GM21447 (cell line): Measurements from ENCODE around the gene CDH13.
A peak's percentile ranks its signal among the peaks of the same experiment; 100 is the strongest.

Experiments used
- ATAC-seq: cut with Tn5 transposase; IDR thresholded peaks from one replicate; pipeline ENCODE4 v1.9.1; 2021; ENCODE audit not compliant: unreplicated experiment

The CDH13 gene

DNA sequence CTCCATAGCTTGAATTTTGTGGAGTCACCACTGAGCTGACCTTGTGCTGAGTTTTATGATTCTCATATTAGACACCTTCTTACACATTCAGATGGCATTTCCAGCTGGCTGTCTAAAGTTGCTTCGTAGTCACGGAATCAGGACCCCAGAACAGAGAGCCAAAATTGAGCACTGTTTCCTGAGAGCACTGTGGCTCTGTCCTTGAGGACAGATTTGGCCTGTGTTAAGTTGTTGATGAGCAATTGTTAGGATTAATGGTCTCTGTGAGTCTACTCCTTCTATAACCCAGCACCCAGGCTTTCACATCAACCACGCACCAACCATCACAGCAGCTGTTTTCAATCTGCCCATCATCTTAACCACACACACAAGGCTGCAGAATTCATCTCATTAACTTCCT lies 903.5 kb downstream of the CDH13 start:
- no peak for ATAC-seq

DNA sequence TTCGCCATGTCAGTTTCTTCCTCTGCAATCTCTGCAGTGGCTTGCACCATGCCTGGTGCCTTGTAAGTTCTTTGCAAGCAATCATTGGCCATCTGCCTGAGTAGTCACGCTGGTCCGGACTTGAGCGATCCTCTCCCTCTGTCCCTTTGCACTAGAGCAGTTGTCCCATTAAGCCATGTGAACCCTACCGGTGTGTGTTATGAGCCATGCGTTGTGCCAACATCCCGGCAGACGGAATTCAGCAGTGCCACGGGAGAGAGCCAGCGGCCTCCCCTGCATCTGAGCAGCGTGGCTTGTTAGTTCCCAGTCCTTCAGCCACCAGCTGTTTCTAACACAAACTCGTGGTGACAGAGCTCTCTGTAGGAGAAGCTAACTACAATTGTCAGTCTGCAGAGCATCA lies 905.9 kb downstream of the CDH13 start:
- no peak for ATAC-seq

DNA sequence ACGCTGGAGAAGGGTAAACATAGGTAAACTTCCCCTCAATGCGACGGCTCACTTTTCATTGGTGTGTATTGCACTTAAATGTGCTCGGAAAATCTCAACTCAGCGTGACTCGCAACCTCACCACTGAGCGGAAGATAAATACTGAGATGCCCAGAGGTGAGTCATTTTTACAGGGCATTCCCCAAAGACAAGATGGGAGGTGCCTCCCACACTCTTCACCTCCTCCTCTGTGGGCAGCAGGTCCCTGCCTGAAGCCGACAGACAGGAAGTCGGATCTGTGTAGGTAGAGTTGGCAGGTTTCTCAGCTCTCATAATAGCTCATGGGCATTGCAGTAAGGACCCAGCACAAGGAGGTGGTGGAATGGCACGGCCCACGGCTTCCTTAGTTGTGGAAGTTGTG lies 906.4 kb downstream of the CDH13 start:
- ATAC-seq = no peak

DNA sequence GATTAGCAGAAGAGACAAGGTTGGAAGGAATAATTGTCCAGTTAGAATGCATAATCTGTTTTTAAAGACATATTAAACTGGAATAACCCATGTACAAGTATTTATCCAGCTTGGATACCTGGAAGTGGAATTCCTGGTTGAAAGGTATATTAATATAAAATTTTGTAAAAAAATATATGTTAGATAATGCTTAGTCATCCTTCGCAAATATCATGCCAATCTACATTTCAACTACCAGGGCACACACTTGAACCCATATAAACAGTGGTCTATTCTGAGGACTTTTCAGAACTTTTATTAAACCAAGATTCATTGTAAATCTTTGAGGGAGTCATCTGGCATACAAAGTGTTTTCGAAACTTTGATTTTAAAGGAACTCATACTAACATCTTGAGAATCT lies 911.9 kb downstream of the CDH13 start:
- no peak for ATAC-seq

DNA sequence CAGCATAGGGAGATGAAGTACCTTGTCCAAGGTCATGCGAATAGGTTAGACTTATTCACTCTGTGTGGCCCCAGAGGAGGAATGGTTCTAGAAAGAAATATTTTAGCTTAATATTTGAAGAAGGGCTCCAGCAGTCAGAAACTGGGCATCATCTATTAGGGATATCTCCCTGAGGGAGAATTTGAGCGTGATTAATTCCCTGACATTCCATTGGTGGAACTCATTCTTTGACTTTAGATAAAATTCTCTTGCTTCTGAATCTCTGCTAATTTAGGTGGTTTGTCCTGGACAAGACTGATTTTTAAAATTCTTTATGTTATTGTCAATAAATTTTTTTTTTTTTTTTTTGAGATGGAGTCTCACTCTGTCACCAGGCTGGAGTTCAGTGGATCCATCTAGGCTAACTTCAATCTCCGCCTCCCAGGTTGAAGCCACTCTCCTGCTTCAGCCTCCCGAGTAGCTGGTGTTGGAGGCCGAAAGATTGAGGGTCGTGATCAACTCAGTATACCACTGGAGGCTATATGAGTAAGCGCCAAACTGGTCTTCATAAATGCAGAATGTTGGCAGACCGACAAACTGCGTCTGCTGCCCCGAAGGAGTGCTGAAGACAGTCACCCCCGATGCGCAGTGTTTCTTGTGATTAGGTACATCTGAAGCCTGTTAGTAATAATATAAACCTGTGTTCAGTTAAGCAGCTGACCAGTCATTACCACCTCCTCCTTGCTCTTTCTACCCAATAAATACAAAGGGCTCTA lies 913.1 kb downstream of the CDH13 start:
- ATAC-seq = no peak

DNA sequence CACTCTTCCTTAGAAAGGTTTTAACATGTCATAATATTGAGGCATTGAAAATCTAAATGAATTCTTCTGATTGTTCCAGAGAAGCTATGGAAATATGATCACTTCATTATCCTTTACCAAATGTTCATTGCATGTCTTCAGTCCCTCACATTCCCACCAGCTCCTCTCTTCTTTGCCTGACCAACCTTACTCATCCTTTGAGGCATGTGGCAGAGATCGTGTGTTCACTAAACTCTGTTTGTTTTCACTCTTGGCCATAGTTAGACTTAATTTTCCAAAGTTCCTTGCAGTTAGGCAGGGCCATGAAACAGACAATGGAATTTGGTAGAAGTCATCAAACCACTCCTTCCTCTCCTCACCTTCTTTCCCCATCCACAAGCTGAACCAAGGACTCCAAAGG lies 914.5 kb downstream of the CDH13 start:
- ATAC-seq = no peak

DNA sequence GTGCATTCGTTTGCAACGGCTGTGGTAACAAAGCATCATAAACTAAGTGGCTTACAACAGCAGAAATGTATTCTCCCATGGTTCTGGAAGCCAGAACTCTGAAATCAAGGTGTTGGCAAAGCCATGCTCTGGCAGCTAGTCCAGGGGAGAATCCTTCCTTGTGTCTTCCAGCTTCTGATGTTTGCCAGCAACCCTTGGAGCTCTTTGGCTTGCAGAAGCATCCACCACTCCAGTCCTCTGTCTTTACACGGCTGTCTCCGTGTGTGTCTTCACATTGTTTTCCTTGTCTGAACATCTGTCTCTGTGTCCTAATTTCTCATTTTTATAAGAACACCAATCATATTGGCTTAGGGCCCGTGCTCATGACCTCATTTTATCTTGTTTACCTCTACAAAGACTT lies 915.7 kb downstream of the CDH13 start:
- ATAC-seq = no peak

DNA sequence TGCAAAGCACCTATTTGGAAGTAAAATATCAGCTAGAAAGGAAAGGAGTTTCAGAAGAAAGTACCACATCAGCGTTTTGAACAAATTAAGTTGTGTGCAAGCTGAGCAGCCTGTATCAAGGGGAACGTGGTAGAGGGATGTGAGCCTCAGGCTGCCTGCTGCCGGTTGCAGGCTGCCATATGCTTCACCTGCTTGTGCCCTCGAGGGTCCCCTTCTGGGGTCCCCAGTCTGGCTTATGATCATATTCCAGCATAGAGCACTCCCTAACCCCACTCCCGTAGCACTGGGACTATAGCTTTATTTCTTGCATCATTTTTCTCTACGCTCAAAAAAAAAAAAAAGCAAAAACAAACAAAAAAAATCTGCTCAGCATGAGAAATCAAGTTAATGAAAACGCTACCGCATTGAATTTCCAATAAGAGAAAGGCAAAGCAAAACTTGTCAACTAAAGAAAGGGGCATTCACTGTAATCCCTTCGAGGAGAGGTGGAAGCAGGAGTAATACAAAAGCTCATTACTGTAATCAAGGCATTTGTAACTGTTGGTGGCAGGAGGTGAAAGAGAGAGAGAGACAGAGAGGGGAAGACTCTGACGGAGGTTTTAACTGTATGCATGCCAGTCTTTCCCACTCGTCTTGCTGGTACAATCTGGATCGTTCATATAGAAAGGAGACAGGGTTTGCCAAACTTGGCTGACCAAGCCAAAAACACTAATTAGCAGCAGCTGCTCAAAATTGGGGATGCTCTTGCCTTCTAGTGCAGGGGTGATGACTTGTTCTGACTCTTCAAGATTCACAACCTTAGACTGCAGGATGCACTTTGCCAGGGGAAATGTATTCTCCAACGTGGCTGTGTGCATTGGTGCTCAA lies 922.8 kb downstream of the CDH13 start:
- ATAC-seq = no peak

DNA sequence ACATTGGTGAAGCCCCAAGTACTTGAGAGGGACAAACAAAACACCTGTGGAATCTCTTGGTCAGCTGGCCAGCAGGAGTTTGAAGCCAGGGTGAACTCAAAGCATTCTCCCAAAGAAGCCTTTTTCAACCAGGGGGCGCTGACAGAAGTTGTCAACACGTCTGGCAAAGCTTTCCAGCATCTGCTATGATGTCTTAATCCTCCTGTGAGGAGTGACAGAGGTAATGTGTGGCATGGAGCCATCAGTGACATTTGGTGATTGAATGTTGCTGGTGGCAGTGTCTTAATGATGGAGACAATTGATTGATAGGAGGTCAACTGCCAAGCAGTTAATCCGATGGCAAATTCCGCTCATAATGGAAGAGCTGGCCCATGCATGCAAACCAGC lies 923.4 kb downstream of the CDH13 start:
- ATAC-seq = no peak

DNA sequence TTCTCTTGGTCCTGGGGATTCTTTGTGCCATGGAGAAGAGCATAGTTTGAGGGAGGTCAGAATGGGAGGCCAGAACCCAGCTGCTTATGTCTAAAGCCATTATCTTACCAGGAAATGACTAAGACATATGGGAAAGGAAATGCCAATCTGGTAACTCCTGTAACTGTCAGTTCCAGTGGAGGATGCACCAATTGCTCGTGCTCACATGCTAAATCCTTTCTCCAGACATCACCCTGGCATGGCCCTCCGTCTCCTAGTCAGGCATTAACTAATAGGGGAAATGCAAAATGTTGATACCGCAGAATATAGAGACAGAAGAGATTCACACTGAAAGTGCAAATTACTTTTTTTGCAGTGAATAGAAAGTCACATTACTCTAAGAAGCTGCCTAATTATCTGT lies 925.5 kb downstream of the CDH13 start:
- no peak for ATAC-seq

DNA sequence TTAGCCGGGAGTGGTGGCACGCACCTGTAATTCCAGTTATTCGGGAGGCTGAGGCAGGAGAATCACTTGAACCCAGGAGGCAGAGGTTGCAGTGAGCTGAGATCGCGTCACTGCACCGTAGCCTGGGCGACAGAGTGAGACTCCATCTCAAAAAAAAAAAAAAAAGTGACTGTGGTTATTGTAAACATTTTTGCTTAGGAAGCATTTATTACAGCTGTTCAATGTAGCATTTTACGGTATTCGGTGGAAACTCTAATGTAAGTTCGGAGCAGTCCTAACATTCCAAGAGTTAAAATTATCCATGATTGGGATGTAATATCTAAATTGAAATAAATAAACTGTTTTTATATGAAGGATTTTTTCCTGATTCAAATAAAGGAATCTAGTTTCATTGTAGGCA lies 926.2 kb downstream of the CDH13 start:
- ATAC-seq = no peak

DNA sequence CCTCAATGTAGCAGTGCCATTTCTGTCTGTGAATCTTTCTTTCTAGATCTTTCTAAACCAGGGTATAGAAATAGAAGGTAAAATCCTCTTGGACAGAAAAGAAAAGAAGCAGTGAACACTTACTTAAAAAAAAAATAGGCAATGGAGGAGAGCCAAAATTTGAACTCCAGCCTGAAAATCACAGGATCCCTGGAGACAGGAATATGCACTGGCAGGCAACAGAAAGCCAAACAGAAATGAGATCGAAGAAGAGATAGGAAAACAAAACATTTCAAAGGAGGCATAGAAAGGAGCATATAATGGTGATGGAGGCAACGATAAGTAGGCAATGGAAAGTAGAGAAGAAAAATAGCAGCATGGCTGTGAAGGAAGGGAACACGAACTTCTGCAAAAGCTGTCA lies 927.3 kb downstream of the CDH13 start:
- no peak for ATAC-seq

DNA sequence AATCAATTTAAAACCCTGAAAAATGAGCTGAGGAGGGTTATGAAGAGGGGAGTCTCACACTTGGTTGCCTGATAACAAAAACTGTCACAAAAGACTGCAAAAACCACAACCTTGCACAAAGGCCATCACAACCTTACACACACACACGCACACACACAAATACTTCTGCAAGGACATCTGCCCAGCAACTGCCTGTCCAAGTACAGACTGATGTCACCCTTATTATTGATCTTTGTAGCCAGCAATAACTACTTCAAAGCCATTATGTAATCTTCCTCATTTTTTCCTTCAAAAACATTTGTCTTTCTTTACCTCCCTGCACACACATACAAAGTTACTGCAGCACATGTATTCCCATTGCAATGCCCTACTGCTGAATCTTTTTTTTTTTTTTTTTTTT lies 927.8 kb downstream of the CDH13 start:
- ATAC-seq = no peak

DNA sequence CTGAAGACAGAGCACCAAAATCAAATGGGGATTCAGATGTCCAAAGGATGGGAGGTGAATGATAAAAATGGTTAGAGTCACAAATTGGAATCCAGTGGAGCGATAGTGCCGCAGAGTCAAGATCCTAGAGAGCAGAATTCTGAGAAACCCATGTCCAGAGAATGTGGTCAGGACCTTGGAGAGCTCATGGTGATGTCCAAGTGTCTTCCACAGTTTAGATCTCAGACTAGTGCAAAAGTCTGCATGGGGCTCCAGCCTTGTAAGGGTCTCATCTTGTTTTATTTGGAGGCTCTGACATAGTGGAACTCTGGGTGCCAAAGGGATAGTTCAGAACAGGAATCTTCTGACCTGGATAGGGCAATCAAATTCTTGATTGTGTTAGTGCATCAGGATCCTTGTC lies 935.1 kb downstream of the CDH13 start:
- no peak for ATAC-seq

DNA sequence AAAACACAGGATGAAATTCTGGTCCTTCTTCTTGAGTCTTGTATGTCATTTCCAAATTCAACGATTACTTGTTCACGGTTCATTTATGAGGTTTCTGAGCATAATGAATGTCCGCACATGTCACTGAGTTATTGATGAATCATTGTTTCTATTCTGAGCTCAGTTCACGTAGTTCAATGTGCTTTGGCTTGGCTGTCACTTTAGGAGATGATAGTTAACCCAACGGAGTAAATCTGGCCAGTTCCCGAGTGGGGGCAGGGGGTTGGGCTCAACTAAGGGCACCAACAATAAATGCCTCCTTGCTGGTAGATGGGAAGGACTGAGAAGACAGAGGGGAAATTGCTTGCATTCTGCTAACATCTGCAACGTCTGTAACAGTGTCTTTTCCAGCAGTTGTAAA lies 941.6 kb downstream of the CDH13 start:
- no peak for ATAC-seq

DNA sequence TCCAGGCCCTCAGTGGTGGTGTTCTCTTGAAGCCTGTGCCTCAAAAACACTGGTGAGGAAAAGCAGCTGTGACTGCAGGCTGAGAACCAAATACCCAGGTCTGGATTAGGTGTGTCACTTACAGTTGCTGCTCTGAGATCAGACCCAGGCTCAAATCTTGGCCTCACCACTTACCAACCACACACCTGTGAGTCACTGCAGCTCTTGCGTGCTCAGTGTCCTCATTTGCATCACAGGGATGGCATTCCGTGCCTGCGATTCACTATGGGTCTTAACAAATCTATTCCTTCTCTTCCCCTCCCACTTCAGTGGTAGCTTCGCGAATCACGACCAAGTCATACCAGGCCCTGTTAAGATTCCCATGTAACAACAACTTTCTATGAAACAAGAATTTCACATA lies 947.6 kb downstream of the CDH13 start:
- ATAC-seq = no peak

DNA sequence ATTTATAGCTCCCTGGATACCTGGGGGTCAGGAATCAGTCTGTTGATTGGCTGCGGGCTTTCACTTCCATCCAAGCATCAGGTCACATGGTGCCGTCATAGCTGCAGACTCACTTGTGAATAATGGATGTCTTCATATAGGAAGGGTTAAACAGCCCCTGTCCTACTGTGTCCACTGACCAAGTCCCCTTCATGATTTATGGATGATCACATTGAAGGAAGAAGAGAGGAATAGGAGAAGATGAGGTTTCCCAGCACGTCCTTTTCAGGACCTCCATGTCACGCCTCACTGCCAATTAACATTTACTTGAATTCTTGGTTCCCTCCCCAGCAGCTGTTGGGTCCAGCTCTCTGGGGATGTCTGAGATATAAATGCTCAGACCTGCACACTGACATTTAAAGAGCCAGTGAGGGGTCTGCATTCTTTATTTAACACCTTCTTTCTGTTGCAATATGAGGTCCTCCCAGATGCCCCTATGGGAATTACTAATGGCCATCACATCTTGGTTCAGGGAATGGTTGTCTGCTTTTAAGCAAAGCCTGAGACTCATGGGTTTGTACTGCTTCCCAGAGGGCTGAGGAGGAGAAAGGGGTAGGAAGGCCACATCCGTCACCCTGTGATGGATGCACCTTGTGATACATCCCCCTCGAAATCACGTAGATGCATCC lies 950.4 kb downstream of the CDH13 start:
- ATAC-seq = no peak

DNA sequence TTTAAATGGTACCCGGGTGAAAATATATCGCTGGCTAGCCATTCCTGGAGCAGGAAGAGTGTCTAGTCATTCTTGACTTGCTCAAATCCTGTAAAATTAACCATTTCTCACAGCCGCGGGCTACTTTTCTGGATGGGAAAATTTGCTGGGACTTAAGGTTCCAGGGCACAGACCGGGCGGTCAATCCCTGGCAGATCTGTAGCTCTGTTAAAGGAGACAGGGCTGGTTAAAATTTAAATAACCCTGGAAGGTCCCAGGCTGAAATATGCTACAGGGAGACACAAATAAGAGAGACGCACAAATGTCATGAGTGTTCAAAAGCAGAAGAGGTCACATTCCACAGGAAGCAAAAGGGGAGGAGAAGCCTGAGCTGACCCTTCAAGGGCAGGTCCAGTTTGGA lies 951.4 kb downstream of the CDH13 start:
- no peak for ATAC-seq

DNA sequence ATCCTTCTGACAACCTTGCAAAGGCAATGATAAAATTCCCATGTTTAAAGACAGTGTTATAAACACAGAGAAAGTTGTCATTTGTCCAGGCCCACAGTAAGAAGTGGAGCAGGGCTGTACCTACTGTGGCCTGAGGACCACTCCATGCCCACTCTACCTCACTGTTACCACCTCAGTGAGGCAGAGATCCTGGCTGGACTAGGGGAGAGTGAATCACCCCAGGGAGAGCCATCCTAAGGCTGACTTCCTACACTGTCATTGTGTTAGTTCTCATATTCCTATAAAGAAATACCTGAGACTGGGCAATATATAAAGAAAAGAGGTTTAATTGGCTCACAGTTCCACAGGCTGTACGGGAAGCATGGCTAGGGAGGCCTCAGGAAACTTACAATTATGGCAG lies 952.3 kb downstream of the CDH13 start:
- ATAC-seq = no peak

DNA sequence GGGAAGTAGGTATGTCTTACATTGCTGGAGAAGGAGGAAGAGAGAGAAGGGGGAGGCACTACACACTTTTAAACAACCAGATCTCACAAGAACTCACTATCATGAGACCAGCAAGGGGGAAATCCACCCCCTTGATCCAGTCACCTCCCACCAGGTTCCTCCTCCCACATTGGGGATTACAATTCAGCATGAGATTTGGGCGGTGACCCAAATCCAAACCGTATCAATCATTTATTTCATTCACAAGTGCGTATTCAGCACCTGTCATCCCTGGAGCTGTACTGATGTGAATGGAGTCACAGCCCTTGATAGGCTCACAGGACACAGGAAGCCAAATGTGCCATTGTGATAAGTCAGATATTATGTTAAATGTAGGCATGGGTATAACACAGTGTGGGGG lies 952.7 kb downstream of the CDH13 start:
- no peak for ATAC-seq

DNA sequence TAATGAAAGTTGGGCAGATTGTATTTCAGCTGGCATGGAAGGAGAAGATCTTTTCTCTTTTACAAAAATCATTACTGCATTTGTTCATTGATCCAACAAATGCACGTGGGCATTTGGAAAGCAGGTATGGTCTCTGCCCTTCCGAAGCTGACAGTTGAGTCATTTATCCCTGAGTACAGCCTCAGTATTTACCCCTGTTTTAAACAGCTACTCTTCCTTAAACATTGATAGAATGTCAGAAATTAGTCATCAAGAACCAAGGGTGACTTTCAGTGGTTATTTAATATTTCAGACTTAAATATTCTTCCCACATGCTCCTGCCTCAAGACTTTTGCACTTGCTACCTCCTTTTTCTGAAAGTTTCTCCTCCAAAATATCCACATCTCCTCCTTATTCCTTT lies 954.3 kb downstream of the CDH13 start:
- peak; percentile 89 for ATAC-seq
